Measurements from ENCODE around the gene WDFY3. TPM values are rescaled to one million over a fixed set of nuclear protein-coding genes. Genes with fewer than 3 reads are reported as not detected.

Gene WDFY3
- total and polyA plus RNA-seq, 12 donors: 9.5 to 284 (median 85.0) TPM

DNA sequence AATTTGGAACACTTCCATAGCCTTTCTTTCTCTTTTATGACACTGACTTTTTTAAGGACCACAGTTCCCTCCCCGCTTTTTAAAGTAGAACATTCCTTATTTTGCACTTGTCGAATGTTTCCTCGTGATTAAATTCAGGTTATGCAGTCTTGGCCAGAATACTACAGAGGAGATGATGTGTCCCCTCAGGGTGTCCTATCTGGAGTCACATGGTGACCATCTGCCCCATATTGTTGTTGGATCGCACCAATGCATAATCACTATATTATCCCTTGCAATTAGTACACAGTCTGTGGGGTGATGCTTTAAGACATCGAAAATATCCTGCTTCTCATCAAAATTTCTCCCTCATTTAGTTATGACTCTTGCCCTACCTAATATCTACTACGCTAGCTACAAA lies 27.4 kb downstream of the WDFY3 start:
- Histone ChIP-seq H3K27me3 (no peaks in the 10 kb centered on the region), H3K27ac (no peak overlapping the region), H3K36me3 (replicated peaks in 1 of 2) (no peaks in the 10 kb centered on the region), H3K4me3 (no peak overlapping the region), H3K9me3 (replicated peaks in 1 of 3) (peaks cover 0 to 16% (median 11%) of the 10 kb centered on the region in 3 donors), H3K4me1 (replicated peaks in 1 of 2) (peaks cover 9 to 32% of the 10 kb centered on the region in 2 donors)
- DNase-seq: no peak
- TF ChIP-seq, protein P1, sequence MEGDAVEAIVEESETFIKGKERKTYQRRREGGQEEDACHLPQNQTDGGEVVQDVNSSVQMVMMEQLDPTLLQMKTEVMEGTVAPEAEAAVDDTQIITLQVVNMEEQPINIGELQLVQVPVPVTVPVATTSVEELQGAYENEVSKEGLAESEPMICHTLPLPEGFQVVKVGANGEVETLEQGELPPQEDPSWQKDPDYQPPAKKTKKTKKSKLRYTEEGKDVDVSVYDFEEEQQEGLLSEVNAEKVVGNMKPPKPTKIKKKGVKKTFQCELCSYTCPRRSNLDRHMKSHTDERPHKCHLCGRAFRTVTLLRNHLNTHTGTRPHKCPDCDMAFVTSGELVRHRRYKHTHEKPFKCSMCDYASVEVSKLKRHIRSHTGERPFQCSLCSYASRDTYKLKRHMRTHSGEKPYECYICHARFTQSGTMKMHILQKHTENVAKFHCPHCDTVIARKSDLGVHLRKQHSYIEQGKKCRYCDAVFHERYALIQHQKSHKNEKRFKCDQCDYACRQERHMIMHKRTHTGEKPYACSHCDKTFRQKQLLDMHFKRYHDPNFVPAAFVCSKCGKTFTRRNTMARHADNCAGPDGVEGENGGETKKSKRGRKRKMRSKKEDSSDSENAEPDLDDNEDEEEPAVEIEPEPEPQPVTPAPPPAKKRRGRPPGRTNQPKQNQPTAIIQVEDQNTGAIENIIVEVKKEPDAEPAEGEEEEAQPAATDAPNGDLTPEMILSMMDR (IDR thresholded peaks at IDR 0.05): no peak
- TF ChIP-seq POLR2A (IDR thresholded peaks at IDR 0.05): no peak
- intact Hi-C loops (cut with DNase I): no loop called here
- WGBS, 4 donors: 89 to 93% (median 90%) methylated on average over 6 of the region's 6 CpGs

DNA sequence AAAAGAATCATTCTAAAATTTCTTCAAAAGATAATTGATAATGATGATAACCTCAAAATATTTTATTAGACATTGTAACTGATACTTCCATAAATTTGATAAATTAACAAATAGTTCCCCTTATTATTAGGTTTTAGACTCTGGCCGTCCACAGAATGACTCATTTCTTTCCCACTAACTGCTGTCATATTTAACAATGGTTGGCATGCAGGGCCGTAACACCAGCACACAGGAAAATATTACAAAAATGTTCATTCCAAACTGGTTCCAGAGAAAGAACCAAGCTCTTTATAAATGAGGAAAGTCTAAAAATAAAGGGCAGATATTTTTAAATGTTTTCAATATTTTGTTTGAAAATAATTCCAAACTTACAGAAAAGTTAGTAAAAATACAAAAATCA lies 28.2 kb downstream of the WDFY3 start:
- intact Hi-C loops (cut with DNase I): no loop called here
- WGBS, 4 donors: 3 to 12% (median 11%) methylated on average over 2 of the region's 2 CpGs
- peaks cover 0 to 16% (median 11%) of the 10 kb centered on the region in 3 donors for H3K9me3 ChIP-seq (replicated peaks in 1 of 3)
- H3K4me3 ChIP-seq: no peak overlapping the region
- H3K27ac ChIP-seq: peak overlapping the region in 3 of 5 donors; percentile 9 to 27 (median 14)
- TF ChIP-seq, protein P1 (IDR thresholded peaks at IDR 0.05): no peak
- TF ChIP-seq POLR2A (IDR thresholded peaks at IDR 0.05): no peak
- H3K36me3 ChIP-seq (replicated peaks in 1 of 2): no peaks in the 10 kb centered on the region
- DNase-seq: peak in 5 of 7 donors; percentile 27 to 39 (median 33)
- peaks cover 9 to 29% of the 10 kb centered on the region in 2 donors for H3K4me1 ChIP-seq (replicated peaks in 1 of 2)
- H3K27me3 ChIP-seq: no peaks in the 10 kb centered on the region

DNA sequence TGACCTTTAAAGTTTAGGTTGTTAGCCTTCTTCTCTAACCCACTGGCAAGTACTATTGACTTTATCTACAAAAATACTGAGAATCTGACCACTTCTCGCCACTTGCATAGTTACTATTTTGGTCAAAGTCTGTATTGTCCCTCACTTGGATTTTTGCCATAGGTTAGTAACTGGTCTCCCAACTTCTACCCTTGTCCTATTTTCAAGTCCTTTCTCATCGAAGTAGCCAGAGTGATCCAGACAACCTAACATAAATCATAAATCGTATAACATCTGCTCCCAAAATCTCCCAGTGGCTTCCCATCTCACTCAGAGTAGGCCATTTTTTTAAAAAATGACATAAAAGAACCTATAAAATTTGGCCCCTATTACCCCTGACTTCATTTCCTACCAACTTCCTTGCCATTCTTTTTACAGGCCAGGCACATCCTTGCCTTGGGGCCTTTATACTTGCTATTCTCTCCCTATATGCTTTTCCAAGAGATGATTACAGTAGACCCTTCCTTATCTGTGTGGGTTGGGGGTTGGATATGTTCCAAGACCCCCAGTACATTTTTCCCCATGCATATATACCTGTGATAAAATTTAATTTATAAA lies 29.0 kb downstream of the WDFY3 start:
- no peaks in the 10 kb centered on the region for H3K27me3 ChIP-seq
- DNase-seq: no peak
- no peak overlapping the region for H3K4me3 ChIP-seq
- no peaks in the 10 kb centered on the region for H3K36me3 ChIP-seq (replicated peaks in 1 of 2)
- H3K27ac ChIP-seq: peak overlapping the region in 3 of 5 donors; percentile 8 to 14 (median 11)
- peaks cover 0 to 16% (median 7%) of the 10 kb centered on the region in 3 donors for H3K9me3 ChIP-seq (replicated peaks in 1 of 3)
- intact Hi-C loops (cut with DNase I): no loop called here
- 40 to 48% (median 45%) methylated on average over 3 of the region's 3 CpGs for WGBS, 4 donors
- TF ChIP-seq, protein P1 (IDR thresholded peaks at IDR 0.05): no peak
- no peak for TF ChIP-seq POLR2A (IDR thresholded peaks at IDR 0.05)
- peaks cover 9 to 38% of the 10 kb centered on the region in 2 donors for H3K4me1 ChIP-seq (replicated peaks in 1 of 2)

DNA sequence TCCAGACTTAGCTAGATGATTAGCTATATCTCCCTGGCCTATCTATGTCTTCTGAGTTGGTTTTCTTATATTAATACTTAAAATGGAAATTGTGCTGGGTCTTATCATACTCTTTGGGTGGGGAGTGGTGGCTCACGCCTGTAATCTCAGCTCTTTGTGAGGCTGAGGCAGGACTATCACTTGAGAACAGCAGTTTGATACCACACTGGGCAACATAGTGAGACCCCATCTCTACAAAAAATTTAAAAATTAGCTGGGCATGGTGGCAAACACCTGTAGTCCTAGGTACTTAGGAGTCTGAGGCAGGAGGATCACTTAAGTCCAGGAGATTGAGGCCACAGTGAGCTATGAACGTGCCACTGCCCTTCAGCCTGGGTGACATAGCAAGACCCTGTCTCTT lies 30.4 kb downstream of the WDFY3 start:
- no peak overlapping the region for H3K27ac ChIP-seq

More for the DNA sequence above, 30.4 kb downstream of the WDFY3 start:
- WGBS, 4 donors: 78 to 92% (median 84%) methylated on average over 2 of the region's 2 CpGs
- Histone ChIP-seq H3K4me3 (no peak overlapping the region), H3K4me1 (replicated peaks in 1 of 2) (peaks cover 9 to 41% of the 10 kb centered on the region in 2 donors), H3K36me3 (replicated peaks in 1 of 2) (peaks cover 0 to 4% of the 10 kb centered on the region in 2 donors), H3K27me3 (no peaks in the 10 kb centered on the region), H3K9me3 (replicated peaks in 1 of 3) (peaks cover 0 to 6% (median 0%) of the 10 kb centered on the region in 3 donors)
- TF ChIP-seq, protein P1 (IDR thresholded peaks at IDR 0.05): no peak
- TF ChIP-seq POLR2A (IDR thresholded peaks at IDR 0.05): no peak
- DNase-seq: no peak
- intact Hi-C loops (cut with DNase I): no loop called here
